Measurements from ENCODE around the gene DPP10.

The DPP10 gene

GRCh38 chr2:115077626-115078025, 635.2 kb downstream of the DPP10 start:
- Histone ChIP-seq H3K23ac (ENCODE audit: low read length) (no peak overlapping the region), H3K79me1 (ENCODE audit: low read length) (no peaks in the 10 kb centered on the region), H2BK12ac (ENCODE audit: low read length) (no peak overlapping the region), H3K4me2 (ENCODE audit: low read length) (no peak overlapping the region), H3K9ac (ENCODE audit: low read length) (no peak overlapping the region), H3K14ac (ENCODE audit: low read length) (no peak overlapping the region), H3K27me3 (ENCODE audit: insufficient read depth, low read length) (no peaks in the 10 kb centered on the region), H3K4me1 (ENCODE audit: control insufficient read depth in 1 of 2, insufficient read depth in 2 of 2, low read length in 2 of 2) (no peaks in the 10 kb centered on the region), H4K91ac (ENCODE audit: low read depth, low read length) (no peak overlapping the region), H3K36me3 (ENCODE audit: control insufficient read depth in 1 of 2, insufficient read depth in 2 of 2, low read length in 2 of 2) (no peaks in the 10 kb centered on the region), H3K18ac (ENCODE audit: low read length) (no peak overlapping the region), H2AK5ac (ENCODE audit: low read length) (no peak overlapping the region), H3K27ac (ENCODE audit: low read depth, low read length) (no peak overlapping the region), H3K4ac (ENCODE audit: low read depth, low read length) (no peak overlapping the region), H3K79me2 (ENCODE audit: control insufficient read depth, insufficient read depth, low read length, poor library complexity) (no peaks in the 10 kb centered on the region), H4K8ac (ENCODE audit: low read depth, low read length) (no peak overlapping the region), H2BK5ac (ENCODE audit: low read depth, low read length, poor library complexity) (no peak overlapping the region), H3K4me3 (ENCODE audit: low read depth, low read length) (no peak overlapping the region), H4K12ac (ENCODE audit: low read depth, low read length) (no peak overlapping the region), H2AFZ (ENCODE audit: insufficient read depth, low read length, poor library complexity) (no peak overlapping the region), H3K9me3 (ENCODE audit: insufficient read depth, low read depth, low read length) (no peaks in the 10 kb centered on the region), H2BK120ac (ENCODE audit: insufficient read depth, low read length, poor library complexity) (no peak overlapping the region)
- no CpG with 5 or more reads among the region's 1 CpG for WGBS (ENCODE audit: extremely low coverage, insufficient coverage, insufficient read length)
- no peak for DNase-seq

GRCh38 chr2:115083225-115083624, 640.8 kb downstream of the DPP10 start:
- H4K91ac ChIP-seq (ENCODE audit: low read depth, low read length): no peak overlapping the region
- no peak overlapping the region for H2AFZ ChIP-seq (ENCODE audit: insufficient read depth, low read length, poor library complexity)
- H3K36me3 ChIP-seq (ENCODE audit: control insufficient read depth in 1 of 2, insufficient read depth in 2 of 2, low read length in 2 of 2): no peaks in the 10 kb centered on the region
- H3K27ac ChIP-seq (ENCODE audit: low read depth, low read length): no peak overlapping the region
- H3K4ac ChIP-seq (ENCODE audit: low read depth, low read length): no peak overlapping the region
- H4K8ac ChIP-seq (ENCODE audit: low read depth, low read length): no peak overlapping the region
- H2BK120ac ChIP-seq (ENCODE audit: insufficient read depth, low read length, poor library complexity): no peak overlapping the region
- WGBS (ENCODE audit: extremely low coverage, insufficient coverage, insufficient read length): no CpG with 5 or more reads among the region's 4 CpGs
- H2BK5ac ChIP-seq (ENCODE audit: low read depth, low read length, poor library complexity): no peak overlapping the region
- H3K14ac ChIP-seq (ENCODE audit: low read length): no peak overlapping the region
- no peak overlapping the region for H2BK12ac ChIP-seq (ENCODE audit: low read length)
- no peaks in the 10 kb centered on the region for H3K9me3 ChIP-seq (ENCODE audit: insufficient read depth, low read depth, low read length)
- no peaks in the 10 kb centered on the region for H3K79me2 ChIP-seq (ENCODE audit: control insufficient read depth, insufficient read depth, low read length, poor library complexity)
- no peak overlapping the region for H3K4me2 ChIP-seq (ENCODE audit: low read length)
- H3K79me1 ChIP-seq (ENCODE audit: low read length): no peaks in the 10 kb centered on the region
- no peak overlapping the region for H3K18ac ChIP-seq (ENCODE audit: low read length)
- no peaks in the 10 kb centered on the region for H3K4me1 ChIP-seq (ENCODE audit: control insufficient read depth in 1 of 2, insufficient read depth in 2 of 2, low read length in 2 of 2)
- no peak overlapping the region for H2AK5ac ChIP-seq (ENCODE audit: low read length)
- H3K9ac ChIP-seq (ENCODE audit: low read length): no peak overlapping the region
- DNase-seq: peak; percentile 72 to 80
- H3K27me3 ChIP-seq (ENCODE audit: insufficient read depth, low read length): no peaks in the 10 kb centered on the region
- no peak overlapping the region for H3K4me3 ChIP-seq (ENCODE audit: low read depth, low read length)
- H4K12ac ChIP-seq (ENCODE audit: low read depth, low read length): no peak overlapping the region
- H3K23ac ChIP-seq (ENCODE audit: low read length): no peak overlapping the region

- H3K27ac ChIP-seq (ENCODE audit: low read depth, low read length): no peak overlapping the region
- no peaks in the 10 kb centered on the region for H3K36me3 ChIP-seq (ENCODE audit: control insufficient read depth in 1 of 2, insufficient read depth in 2 of 2, low read length in 2 of 2)
- H3K4me3 ChIP-seq (ENCODE audit: low read depth, low read length): no peak overlapping the region
- no peak overlapping the region for H2AK5ac ChIP-seq (ENCODE audit: low read length)
- H3K4me2 ChIP-seq (ENCODE audit: low read length): no peak overlapping the region
- no peaks in the 10 kb centered on the region for H3K79me1 ChIP-seq (ENCODE audit: low read length)
- H3K23ac ChIP-seq (ENCODE audit: low read length): no peak overlapping the region
- no peak overlapping the region for H3K4ac ChIP-seq (ENCODE audit: low read depth, low read length)
- no peak overlapping the region for H4K8ac ChIP-seq (ENCODE audit: low read depth, low read length)
- no peak overlapping the region for H4K12ac ChIP-seq (ENCODE audit: low read depth, low read length)
- H2AFZ ChIP-seq (ENCODE audit: insufficient read depth, low read length, poor library complexity): no peak overlapping the region
- H3K79me2 ChIP-seq (ENCODE audit: control insufficient read depth, insufficient read depth, low read length, poor library complexity): no peaks in the 10 kb centered on the region
- no peaks in the 10 kb centered on the region for H3K9me3 ChIP-seq (ENCODE audit: insufficient read depth, low read depth, low read length)
- H3K18ac ChIP-seq (ENCODE audit: low read length): no peak overlapping the region
- H3K14ac ChIP-seq (ENCODE audit: low read length): no peak overlapping the region
- no peak overlapping the region for H2BK5ac ChIP-seq (ENCODE audit: low read depth, low read length, poor library complexity)
- WGBS (ENCODE audit: extremely low coverage, insufficient coverage, insufficient read length): no CpG with 5 or more reads among the region's 2 CpGs
- no peaks in the 10 kb centered on the region for H3K27me3 ChIP-seq (ENCODE audit: insufficient read depth, low read length)
- H4K91ac ChIP-seq (ENCODE audit: low read depth, low read length): no peak overlapping the region
- no peaks in the 10 kb centered on the region for H3K4me1 ChIP-seq (ENCODE audit: control insufficient read depth in 1 of 2, insufficient read depth in 2 of 2, low read length in 2 of 2)
- DNase-seq: no peak
- no peak overlapping the region for H3K9ac ChIP-seq (ENCODE audit: low read length)
- no peak overlapping the region for H2BK120ac ChIP-seq (ENCODE audit: insufficient read depth, low read length, poor library complexity)
- no peak overlapping the region for H2BK12ac ChIP-seq (ENCODE audit: low read length)
These were observed 641.3 kb downstream of the DPP10 start for GRCh38 chr2:115083711-115084110.

GRCh38 chr2:115084446-115084845, 642.0 kb downstream of the DPP10 start:
- WGBS (ENCODE audit: extremely low coverage, insufficient coverage, insufficient read length): no CpG with 5 or more reads among the region's 5 CpGs

More at GRCh38 chr2:115084446-115084845, 642.0 kb downstream of the DPP10 start:
- no peak overlapping the region for H3K4me3 ChIP-seq (ENCODE audit: low read depth, low read length)
- H3K79me1 ChIP-seq (ENCODE audit: low read length): no peaks in the 10 kb centered on the region
- DNase-seq: no peak
- H2BK5ac ChIP-seq (ENCODE audit: low read depth, low read length, poor library complexity): no peak overlapping the region
- no peak overlapping the region for H4K8ac ChIP-seq (ENCODE audit: low read depth, low read length)
- H3K27ac ChIP-seq (ENCODE audit: low read depth, low read length): no peak overlapping the region
- H2AFZ ChIP-seq (ENCODE audit: insufficient read depth, low read length, poor library complexity): no peak overlapping the region
- H3K14ac ChIP-seq (ENCODE audit: low read length): no peak overlapping the region
- no peaks in the 10 kb centered on the region for H3K4me1 ChIP-seq (ENCODE audit: control insufficient read depth in 1 of 2, insufficient read depth in 2 of 2, low read length in 2 of 2)
- H3K9ac ChIP-seq (ENCODE audit: low read length): no peak overlapping the region
- no peak overlapping the region for H3K23ac ChIP-seq (ENCODE audit: low read length)
- no peak overlapping the region for H3K4me2 ChIP-seq (ENCODE audit: low read length)
- no peaks in the 10 kb centered on the region for H3K27me3 ChIP-seq (ENCODE audit: insufficient read depth, low read length)
- H3K4ac ChIP-seq (ENCODE audit: low read depth, low read length): no peak overlapping the region
- H3K18ac ChIP-seq (ENCODE audit: low read length): no peak overlapping the region
- no peak overlapping the region for H2BK120ac ChIP-seq (ENCODE audit: insufficient read depth, low read length, poor library complexity)
- H4K12ac ChIP-seq (ENCODE audit: low read depth, low read length): no peak overlapping the region
- H2BK12ac ChIP-seq (ENCODE audit: low read length): no peak overlapping the region
- no peak overlapping the region for H2AK5ac ChIP-seq (ENCODE audit: low read length)
- H3K79me2 ChIP-seq (ENCODE audit: control insufficient read depth, insufficient read depth, low read length, poor library complexity): no peaks in the 10 kb centered on the region
- H3K9me3 ChIP-seq (ENCODE audit: insufficient read depth, low read depth, low read length): no peaks in the 10 kb centered on the region
- H4K91ac ChIP-seq (ENCODE audit: low read depth, low read length): no peak overlapping the region
- H3K36me3 ChIP-seq (ENCODE audit: control insufficient read depth in 1 of 2, insufficient read depth in 2 of 2, low read length in 2 of 2): no peaks in the 10 kb centered on the region
